Epithelial cell of proximal tubule (primary cell): ENCODE data around the gene NUDT2. TPM values are rescaled to one million over a fixed set of nuclear protein-coding genes. Genes with fewer than 3 reads are reported as not detected.
A peak's percentile ranks its signal among the peaks of the same experiment; 100 is the strongest.

Experiments
- DNase-seq: peaks from one replicate; pipeline ENCODE4 v3.0.0-alpha.2; 2011; ENCODE audit warnings: low read depth
- H3K4me3 ChIP-seq: 2 replicates; pipeline ENCODE4 v1.5.1; 2011; ENCODE audit warnings: low read depth, mild to moderate bottlenecking, low read length
- total RNA-seq: library from RNA; depleted of rRNA; stranded (reverse); fragments of >200 nt; gene quantifications from 2 replicates; pipeline ENCODE4 v1.2.3, GENCODE V29; 2015
- TF ChIP-seq, protein P1 (sequence below): conservative IDR thresholded peaks from 2 replicates; pipeline ENCODE4 v1.5.1; 2012; ENCODE audit warnings: low read depth, mild to moderate bottlenecking, low read length

The NUDT2 gene
- total RNA-seq, 1 donor from 2014 or later, result 16.3 TPM

- no peak for DNase-seq
- H3K4me3 ChIP-seq, result no peak overlapping the region
- TF ChIP-seq, protein P1, sequence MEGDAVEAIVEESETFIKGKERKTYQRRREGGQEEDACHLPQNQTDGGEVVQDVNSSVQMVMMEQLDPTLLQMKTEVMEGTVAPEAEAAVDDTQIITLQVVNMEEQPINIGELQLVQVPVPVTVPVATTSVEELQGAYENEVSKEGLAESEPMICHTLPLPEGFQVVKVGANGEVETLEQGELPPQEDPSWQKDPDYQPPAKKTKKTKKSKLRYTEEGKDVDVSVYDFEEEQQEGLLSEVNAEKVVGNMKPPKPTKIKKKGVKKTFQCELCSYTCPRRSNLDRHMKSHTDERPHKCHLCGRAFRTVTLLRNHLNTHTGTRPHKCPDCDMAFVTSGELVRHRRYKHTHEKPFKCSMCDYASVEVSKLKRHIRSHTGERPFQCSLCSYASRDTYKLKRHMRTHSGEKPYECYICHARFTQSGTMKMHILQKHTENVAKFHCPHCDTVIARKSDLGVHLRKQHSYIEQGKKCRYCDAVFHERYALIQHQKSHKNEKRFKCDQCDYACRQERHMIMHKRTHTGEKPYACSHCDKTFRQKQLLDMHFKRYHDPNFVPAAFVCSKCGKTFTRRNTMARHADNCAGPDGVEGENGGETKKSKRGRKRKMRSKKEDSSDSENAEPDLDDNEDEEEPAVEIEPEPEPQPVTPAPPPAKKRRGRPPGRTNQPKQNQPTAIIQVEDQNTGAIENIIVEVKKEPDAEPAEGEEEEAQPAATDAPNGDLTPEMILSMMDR, result no peak
Measured at GRCh38 chr9:34326690-34327089, 2.7 kb upstream of the NUDT2 start.

DNA sequence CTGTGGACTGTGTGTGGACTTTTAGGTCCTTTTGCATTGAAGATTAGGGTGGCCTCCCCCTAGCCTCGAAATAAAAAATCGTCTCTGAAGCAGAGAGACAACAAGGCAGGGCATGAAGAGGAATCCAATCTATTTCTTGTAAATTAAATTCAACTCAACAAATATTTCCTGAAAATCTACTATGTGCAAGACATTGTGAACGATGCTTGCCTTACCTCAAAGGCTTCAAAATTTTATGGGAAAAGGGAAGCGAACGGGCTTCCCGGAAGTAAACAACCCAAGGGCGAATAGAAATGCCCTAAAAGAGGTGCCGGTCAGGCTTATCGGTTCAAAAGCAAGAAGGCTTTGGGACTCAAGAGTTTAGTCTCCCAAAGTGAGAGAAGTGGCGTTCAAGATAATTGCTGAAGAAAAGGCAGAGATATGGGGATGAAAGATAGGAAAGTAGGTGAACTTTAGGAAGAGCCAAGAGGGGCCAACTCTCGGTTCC lies 826 bp upstream of the NUDT2 start:
- H3K4me3 ChIP-seq, result peak overlapping the region; percentile 86
- DNase-seq, result peak; percentile 12
- TF ChIP-seq, protein P1, result no peak

GRCh38 chr9:34331196-34331595 lies 1.8 kb downstream of the NUDT2 start:
- no peak overlapping the region for H3K4me3 ChIP-seq
- DNase-seq, result no peak
- TF ChIP-seq, protein P1, result no peak

- TF ChIP-seq, protein P1, result peak; percentile 76
- DNase-seq, result peak; percentile 10
- no peak overlapping the region for H3K4me3 ChIP-seq
Measured at GRCh38 chr9:34332076-34332964, 3.0 kb downstream of the NUDT2 start.

DNA sequence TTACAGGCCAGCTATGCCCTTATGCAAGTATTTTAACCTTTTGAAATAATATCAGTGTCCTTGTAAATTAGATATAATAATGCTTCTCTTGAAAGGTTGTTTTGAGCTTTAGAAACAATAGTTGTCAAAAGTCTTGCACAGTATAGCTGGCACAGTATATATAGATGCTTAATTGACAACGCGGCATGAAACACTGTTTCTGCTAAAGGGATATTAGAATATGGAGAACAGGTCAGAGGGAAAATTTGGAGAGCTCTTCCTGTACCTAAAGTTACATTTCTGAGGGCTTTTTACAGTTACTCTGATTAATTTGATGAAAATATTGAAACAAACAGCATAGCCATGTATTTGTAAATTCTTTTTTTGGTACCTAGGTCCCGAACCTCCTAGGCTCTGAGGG lies 4.5 kb downstream of the NUDT2 start:
- TF ChIP-seq, protein P1, result no peak
- DNase-seq, result no peak
- H3K4me3 ChIP-seq, result no peak overlapping the region

- TF ChIP-seq, protein P1, result no peak
- DNase-seq, result no peak
Measured at GRCh38 chr9:34334337-34334824, 5.0 kb downstream of the NUDT2 start.

More at GRCh38 chr9:34334337-34334824, 5.0 kb downstream of the NUDT2 start:
- H3K4me3 ChIP-seq, result no peak overlapping the region
